Gastrocnemius medialis (tissue), 4 donors: ENCODE results near the gene ATF6. TPM values are rescaled to one million over a fixed set of nuclear protein-coding genes. Genes with fewer than 3 reads are reported as not detected.
A peak's percentile ranks its signal among the peaks of the same experiment; 100 is the strongest.

Experiments used
- ATAC-seq, 2 donors: fragments of 150-250 bp; one replicate each; pipeline ENCODE4 v1.9.1; 2016
- DNase-seq, 2 donors: peaks; one replicate each; pipeline ENCODE4 v3.0.0-alpha.2; 2019
- H3K27ac ChIP-seq, 4 donors: fragments of 200-600 bp; sonication (generic); 1 replicate in 1 of 4; 2 replicates in 3 of 4; pipeline ENCODE4 v1.5.1; 2016 to 2018; ENCODE audit warnings: mild to moderate bottlenecking in 2 of 4, moderate library complexity in 1 of 4
- H3K27me3 ChIP-seq, 3 donors: fragments of 200-600 bp; sonication (generic) in 2 of 3; 1 replicate in 1 of 3; 2 replicates in 2 of 3; pipeline versions ENCODE4 v1.5.1 to v1.6.0; 2016 to 2019; ENCODE audit warnings: mild to moderate bottlenecking in 1 of 3, moderate library complexity in 1 of 3
- H3K36me3 ChIP-seq, 2 donors: fragments of 200-600 bp; sonication (generic) in 1 of 2; one replicate each; pipeline ENCODE4 v1.5.1; 2017 to 2018
- H3K4me1 ChIP-seq, 2 donors: fragments of 200-600 bp; sonication (generic) in 1 of 2; one replicate each; pipeline ENCODE4 v1.5.1; 2016 to 2017; ENCODE audit warnings: mild to moderate bottlenecking in 2 of 2
- H3K4me3 ChIP-seq, 4 donors: fragments of 200-600 bp; sonication (generic) in 3 of 4; 1 replicate in 1 of 4; 2 replicates in 3 of 4; pipeline ENCODE4 v1.5.1; 2016 to 2019; ENCODE audit warnings: mild to moderate bottlenecking in 2 of 4
- H3K9me3 ChIP-seq, 3 donors: fragments of 200-600 bp; sonication (generic) in 2 of 3; 1 replicate in 1 of 3; 2 replicates in 2 of 3; pipeline ENCODE4 v1.5.1; 2016 to 2019
- CTCF ChIP-seq, 5 experiments: fragments of 450-650 bp in 3 of 5; fragments of 200-600 bp in 2 of 5; sonication (generic) in 2 of 5; IDR thresholded peaks in 4 of 5; conservative IDR thresholded peaks in 1 of 5; 1 replicate in 4 of 5; 2 replicates in 1 of 5; pipeline ENCODE4 v1.5.1; 2016 to 2019; ENCODE audit warnings: antibody characterized with exemption in 5 of 5, mild to moderate bottlenecking in 3 of 5, moderate library complexity in 3 of 5
- POLR2A ChIP-seq, 2 donors: fragments of 450-650 bp; IDR thresholded peaks; one replicate each; pipeline ENCODE4 v1.6.1; 2017; ENCODE audit warnings: antibody characterized with exemption in 2 of 2, mild to moderate bottlenecking in 2 of 2, moderate library complexity in 2 of 2
- in situ Hi-C, 4 donors: fragments of 200-750 bp; cut with MboI; loops; one replicate each; pipeline versions ENCODE4 v1.15.0 to v1.8.0; 2017; ENCODE audit warnings: low sequenced_read_pairs in 4 of 4
- intact Hi-C: fragments of 100-400 bp; cut with DNase I; formaldehyde crosslinking; loops from one replicate; pipeline ENCODE4 v1.15.1; 2023; ENCODE audit warnings: low total_unique reads
- total RNA-seq, 4 donors: library from RNA; depleted of rRNA; stranded (reverse); fragments of >200 nt; gene quantifications; one replicate each; pipeline versions ENCODE4 v1.1.0 to v1.2.3, GENCODE V29; 2016

Gene ATF6
- total RNA-seq, 4 donors from 2014 or later, result 15.3 to 20.1 (median 18.3) TPM

DNA sequence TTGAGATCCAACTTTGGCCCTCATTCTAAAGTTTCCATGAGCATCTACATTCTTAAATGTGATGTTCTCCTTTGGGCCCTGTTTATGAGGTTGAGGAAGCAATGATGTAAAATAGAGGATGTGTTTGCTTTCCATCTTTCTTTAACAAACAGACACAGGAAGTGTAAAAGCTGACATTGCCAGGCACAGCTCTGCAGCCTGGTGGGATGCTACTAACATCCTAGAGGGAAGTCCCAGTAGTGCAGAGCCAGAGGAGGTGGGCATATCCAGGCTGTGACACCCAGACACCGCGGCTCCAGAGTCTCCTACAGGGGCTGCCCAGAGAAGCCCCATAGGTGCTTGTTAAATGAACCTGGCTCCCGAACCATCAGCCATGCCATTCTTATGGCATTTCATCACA, 241.3 kb downstream of the ATF6 start:
- Histone ChIP-seq H3K4me1 (peaks cover 18 to 30% of the 10 kb centered on the region in 2 donors), H3K27ac (no peak overlapping the region), H3K4me3 (no peak overlapping the region), H3K36me3 (no peaks in the 10 kb centered on the region), H3K9me3 (no peaks in the 10 kb centered on the region), H3K27me3 (peaks cover 0 to 2% (median 0%) of the 10 kb centered on the region in 3 donors)
- in situ Hi-C loops, result no loop called here
- ATAC-seq, result no peak
- no peak for DNase-seq
- intact Hi-C loops, result no loop called here
- TF ChIP-seq CTCF (IDR thresholded peaks at IDR 0.05 in 4 of 5, conservative IDR thresholded peaks at IDR 0.05 in 1 of 5), result no peak
- no peak for TF ChIP-seq POLR2A (IDR thresholded peaks at IDR 0.05)

GRCh38 chr1:162008799-162009198, 242.7 kb downstream of the ATF6 start:
- TF ChIP-seq POLR2A (IDR thresholded peaks at IDR 0.05), result no peak
- TF ChIP-seq CTCF (IDR thresholded peaks at IDR 0.05 in 4 of 5, conservative IDR thresholded peaks at IDR 0.05 in 1 of 5), result no peak
- Histone ChIP-seq H3K36me3 (no peaks in the 10 kb centered on the region), H3K4me1 (peaks cover 14 to 22% of the 10 kb centered on the region in 2 donors), H3K9me3 (peaks cover 0 to 8% (median 0%) of the 10 kb centered on the region in 3 donors), H3K27me3 (peaks cover 0 to 2% (median 0%) of the 10 kb centered on the region in 3 donors), H3K4me3 (no peak overlapping the region), H3K27ac (no peak overlapping the region)
- in situ Hi-C loops, result no loop called here
- intact Hi-C loops, result no loop called here
- DNase-seq (no peak), ATAC-seq (no peak)

DNA sequence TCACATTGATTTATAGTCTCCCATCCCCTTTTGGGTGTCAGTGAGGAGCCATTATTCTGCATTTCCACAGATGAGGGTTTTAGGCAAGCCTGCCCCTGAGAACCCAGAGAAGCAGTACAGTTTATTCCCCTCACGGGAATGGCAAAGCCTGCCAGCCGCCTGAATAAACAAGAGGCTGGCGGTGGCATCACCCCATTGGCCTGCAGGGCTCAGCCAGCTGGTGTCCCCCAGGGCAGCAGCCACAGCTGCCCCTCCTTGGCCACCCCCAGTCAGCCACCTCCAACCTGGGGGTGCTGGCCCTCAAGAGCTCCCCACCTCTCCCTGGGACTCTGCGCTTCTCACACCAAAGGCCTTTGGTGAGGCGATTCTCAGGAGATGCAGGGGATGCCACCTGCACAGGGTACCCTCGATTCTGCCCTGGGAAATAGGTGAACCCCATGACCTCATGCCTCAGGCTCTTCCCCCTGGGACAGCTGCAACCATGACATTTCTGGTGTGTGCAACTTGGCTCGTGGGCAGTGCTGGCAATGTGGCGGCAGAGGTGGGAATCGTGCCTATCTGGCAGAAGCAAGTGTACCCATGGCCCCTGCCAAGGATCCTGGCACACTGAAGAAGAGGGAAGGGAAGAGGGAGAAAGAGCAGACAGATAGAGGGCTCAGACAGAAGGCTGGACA, 243.5 kb downstream of the ATF6 start:
- Histone ChIP-seq H3K36me3 (no peaks in the 10 kb centered on the region), H3K9me3 (peaks cover 0 to 8% (median 0%) of the 10 kb centered on the region in 3 donors), H3K27me3 (peaks cover 0 to under 1% (median 0%) of the 10 kb centered on the region in 3 donors), H3K4me3 (no peak overlapping the region), H3K27ac (peak overlapping the region in 1 of 4 donors; percentile 31), H3K4me1 (peaks cover 6 to 16% of the 10 kb centered on the region in 2 donors)
- TF ChIP-seq CTCF (IDR thresholded peaks at IDR 0.05 in 4 of 5, conservative IDR thresholded peaks at IDR 0.05 in 1 of 5) (no peak), POLR2A (IDR thresholded peaks at IDR 0.05) (no peak)
- intact Hi-C loops (no loop called here), in situ Hi-C loops (no loop called here)
- ATAC-seq (peak; percentile 30 to 76), DNase-seq (peak in 1 of 2 donors; percentile 34)

- H3K4me3 ChIP-seq, result no peak overlapping the region
- ATAC-seq (peak; percentile 8 to 53), DNase-seq (no peak)
- in situ Hi-C loops (no loop called here), intact Hi-C loops (no loop called here)
- H3K36me3 ChIP-seq, result no peaks in the 10 kb centered on the region
- H3K9me3 ChIP-seq, result peaks cover 0 to 8% (median 0%) of the 10 kb centered on the region in 3 donors
- peaks cover 6 to 16% of the 10 kb centered on the region in 2 donors for H3K4me1 ChIP-seq
- TF ChIP-seq POLR2A (IDR thresholded peaks at IDR 0.05) (no peak), CTCF (IDR thresholded peaks at IDR 0.05 in 4 of 5, conservative IDR thresholded peaks at IDR 0.05 in 1 of 5) (no peak)
- H3K27me3 ChIP-seq, result no peaks in the 10 kb centered on the region
- H3K27ac ChIP-seq, result no peak overlapping the region
Measured at GRCh38 chr1:162010175-162010506, 244.0 kb downstream of the ATF6 start.
